DMS 273 (cell line): ENCODE results near the gene IGFLR1.

Source experiments
- DNase-seq: peaks from one replicate; lab custom pipeline; 2025; ENCODE audit not compliant: unreplicated experiment; lab: John Stamatoyannopoulos, UW

Gene IGFLR1

GRCh38 chr19:35740423-35741202 lies 1.6 kb downstream of the IGFLR1 start:
- DNase-seq, result peak; percentile 99

- no peak for DNase-seq
Measured at GRCh38 chr19:35740108-35740422, 2.2 kb downstream of the IGFLR1 start.

GRCh38 chr19:35739275-35740107 lies 2.8 kb downstream of the IGFLR1 start:
- DNase-seq, result peak; percentile 24

GRCh38 chr19:35738887-35739229 lies 3.4 kb downstream of the IGFLR1 start:
- no peak for DNase-seq

- DNase-seq, result no peak
Measured at GRCh38 chr19:35738021-35738886, 4.0 kb downstream of the IGFLR1 start.

- DNase-seq, result peak; percentile 42
Measured at GRCh38 chr19:35736913-35737886, 5.1 kb downstream of the IGFLR1 start.

GRCh38 chr19:35734889-35735288 lies 7.4 kb downstream of the IGFLR1 start:
- DNase-seq, result no peak

- no peak for DNase-seq
Measured at GRCh38 chr19:35734273-35734672, 8.0 kb downstream of the IGFLR1 start.

- no peak for DNase-seq
Measured at GRCh38 chr19:35733180-35734125, 8.8 kb downstream of the IGFLR1 start.

- no peak for DNase-seq
Measured at GRCh38 chr19:35732540-35733179, 9.6 kb downstream of the IGFLR1 start.

- DNase-seq, result no peak
Measured at GRCh38 chr19:35731779-35732405, 10.4 kb downstream of the IGFLR1 start.

GRCh38 chr19:35731353-35731752 lies 10.9 kb downstream of the IGFLR1 start:
- DNase-seq, result no peak

GRCh38 chr19:35730326-35730725 lies 11.9 kb downstream of the IGFLR1 start:
- DNase-seq, result no peak

GRCh38 chr19:35729763-35730162 lies 12.5 kb downstream of the IGFLR1 start:
- DNase-seq, result no peak

GRCh38 chr19:35729021-35729420 lies 13.2 kb downstream of the IGFLR1 start:
- DNase-seq, result no peak

GRCh38 chr19:35727956-35728706 lies 14.1 kb downstream of the IGFLR1 start:
- DNase-seq, result no peak

- DNase-seq, result no peak
Measured at GRCh38 chr19:35727053-35727955, 14.9 kb downstream of the IGFLR1 start.
